A549 (cell line): ENCODE results near the gene CBFB.

Source experiments
- EP300 ChIP-seq, 2 experiments: fragments of >200 bp; sonication (Bioruptor Twin); formaldehyde crosslinking; IDR thresholded peaks; 2 replicates in 1 of 2; 3 replicates in 1 of 2; pipeline ENCODE4 v1.6.1; 2016 to 2017
- KDM5A ChIP-seq: fragments of 200-600 bp; sonication (generic); IDR thresholded peaks from 2 replicates; pipeline ENCODE4 v1.6.1; 2016; ENCODE audit warnings: antibody characterized with exemption, mild to moderate bottlenecking
- POLR2A ChIP-seq: IDR thresholded peaks from 2 replicates; pipeline ENCODE4 v1.6.1; 2012; ENCODE audit warnings: mild to moderate bottlenecking, low read length
- SREBF2 ChIP-seq: fragments of 450-650 bp; IDR thresholded peaks from 2 replicates; pipeline ENCODE4 v1.6.1; 2014; ENCODE audit warnings: mild to moderate bottlenecking, moderate library complexity
- TF ChIP-seq, protein P1 (sequence below): fragments of >200 bp; sonication (Bioruptor Twin); formaldehyde crosslinking; IDR thresholded peaks from 3 replicates; pipeline ENCODE4 v1.5.1; 2016

DNA sequence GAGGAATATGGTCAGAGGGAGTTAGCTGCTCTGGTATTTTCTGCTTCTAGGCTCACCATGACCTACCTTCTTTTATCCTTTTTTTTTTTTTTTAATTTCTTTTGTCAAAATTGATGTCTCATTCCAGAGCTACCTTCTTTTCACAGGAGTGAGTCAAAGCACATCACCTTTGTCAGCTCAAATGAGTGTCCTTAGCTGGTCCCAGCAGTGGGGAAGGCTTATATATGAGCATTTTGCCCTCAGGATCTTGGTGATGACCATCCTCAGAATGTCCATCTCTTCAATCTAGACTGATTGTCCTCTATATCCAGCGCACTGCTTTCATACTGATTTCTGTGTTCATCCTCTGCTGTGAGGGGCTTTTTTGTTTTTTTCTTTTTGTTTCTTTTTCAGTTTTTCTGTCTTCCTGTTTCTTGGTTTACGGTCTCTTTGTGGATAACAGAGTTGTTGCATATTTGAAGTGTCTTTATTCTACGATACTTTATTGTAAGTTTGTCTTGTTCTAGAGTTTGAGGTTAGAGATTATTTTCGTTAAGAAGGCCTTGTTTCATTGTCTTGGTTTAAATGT is 24.9 kb downstream of the CBFB start:
- TF ChIP-seq SREBF2 (no peak), KDM5A (no peak), POLR2A (no peak), EP300 (IDR thresholded peaks at IDR 0.05) (no peak)
- TF ChIP-seq, protein P1, sequence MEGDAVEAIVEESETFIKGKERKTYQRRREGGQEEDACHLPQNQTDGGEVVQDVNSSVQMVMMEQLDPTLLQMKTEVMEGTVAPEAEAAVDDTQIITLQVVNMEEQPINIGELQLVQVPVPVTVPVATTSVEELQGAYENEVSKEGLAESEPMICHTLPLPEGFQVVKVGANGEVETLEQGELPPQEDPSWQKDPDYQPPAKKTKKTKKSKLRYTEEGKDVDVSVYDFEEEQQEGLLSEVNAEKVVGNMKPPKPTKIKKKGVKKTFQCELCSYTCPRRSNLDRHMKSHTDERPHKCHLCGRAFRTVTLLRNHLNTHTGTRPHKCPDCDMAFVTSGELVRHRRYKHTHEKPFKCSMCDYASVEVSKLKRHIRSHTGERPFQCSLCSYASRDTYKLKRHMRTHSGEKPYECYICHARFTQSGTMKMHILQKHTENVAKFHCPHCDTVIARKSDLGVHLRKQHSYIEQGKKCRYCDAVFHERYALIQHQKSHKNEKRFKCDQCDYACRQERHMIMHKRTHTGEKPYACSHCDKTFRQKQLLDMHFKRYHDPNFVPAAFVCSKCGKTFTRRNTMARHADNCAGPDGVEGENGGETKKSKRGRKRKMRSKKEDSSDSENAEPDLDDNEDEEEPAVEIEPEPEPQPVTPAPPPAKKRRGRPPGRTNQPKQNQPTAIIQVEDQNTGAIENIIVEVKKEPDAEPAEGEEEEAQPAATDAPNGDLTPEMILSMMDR, result no peak
